Activated CD4-positive, alpha-beta T cell treated with anti-CD3 and anti-CD28 coated beads for 1 hour (primary cell): ENCODE data around the gene GABRB3.
"Not testable (repeated sequence)": the region's sequence is repeated elsewhere in the genome, so short reads cannot be mapped to it uniquely, and the experiment has no call there.

ENCODE experiments used
- DNase-seq: peaks from one replicate; pipeline ENCODE4 v3.0.0-alpha.2; 2020

Gene GABRB3

DNA sequence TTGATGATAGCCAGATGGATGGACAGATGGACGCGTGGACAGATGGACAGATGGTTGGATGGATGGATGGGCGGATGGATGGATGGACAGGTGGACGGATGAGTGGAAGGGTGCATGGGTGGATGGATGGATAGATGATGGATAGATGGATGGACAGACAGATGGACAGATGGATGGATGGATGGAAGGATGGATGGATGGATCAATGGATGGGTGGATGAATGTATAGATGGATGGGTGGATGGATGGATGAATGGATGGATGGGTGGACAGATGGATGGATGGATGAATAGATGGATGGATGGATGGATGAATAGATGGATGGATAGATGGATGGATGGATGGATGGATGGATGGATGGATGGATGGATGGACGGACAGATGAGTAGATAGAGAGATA lies 40.9 kb downstream of the GABRB3 start:
- DNase-seq = no peak

DNA sequence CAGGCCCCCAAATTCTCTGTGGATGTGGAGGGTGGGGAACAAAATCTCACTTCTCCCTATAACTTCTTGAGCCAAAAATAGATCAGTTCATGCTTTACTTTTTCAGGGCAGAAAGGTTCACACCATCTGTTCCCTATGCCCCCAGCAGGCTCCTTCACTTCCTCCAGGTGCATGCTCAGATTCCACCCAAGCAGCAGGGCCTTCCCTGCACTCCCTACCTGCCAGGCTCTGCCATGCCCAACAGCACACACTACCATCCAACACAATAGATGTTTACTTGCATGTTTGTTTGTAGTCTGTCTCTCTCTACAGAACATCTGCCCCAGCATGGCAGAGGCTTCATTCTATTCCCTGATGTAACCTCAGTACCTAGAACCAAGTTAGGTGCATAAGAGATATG lies 43.3 kb downstream of the GABRB3 start:
- no peak for DNase-seq

DNA sequence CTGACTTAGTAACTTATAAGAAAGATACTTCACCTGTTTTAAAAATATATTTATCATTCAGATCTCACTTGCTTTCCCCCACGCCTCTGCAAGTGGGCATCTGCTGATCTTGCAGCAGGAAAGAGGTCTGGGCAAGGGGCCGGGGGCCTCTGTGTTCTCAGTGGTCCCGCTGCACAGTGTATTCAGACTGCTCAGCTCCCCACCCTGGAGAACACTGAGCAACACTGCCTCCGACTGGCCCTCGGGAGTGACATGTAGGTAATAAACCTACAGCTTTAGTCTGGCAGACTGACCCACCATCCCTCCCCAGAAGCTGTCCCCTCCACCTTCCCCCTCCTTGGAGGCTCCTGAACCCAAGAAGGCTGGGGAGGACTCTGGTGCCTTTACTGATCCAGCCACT lies 43.8 kb downstream of the GABRB3 start:
- no peak for DNase-seq

DNA sequence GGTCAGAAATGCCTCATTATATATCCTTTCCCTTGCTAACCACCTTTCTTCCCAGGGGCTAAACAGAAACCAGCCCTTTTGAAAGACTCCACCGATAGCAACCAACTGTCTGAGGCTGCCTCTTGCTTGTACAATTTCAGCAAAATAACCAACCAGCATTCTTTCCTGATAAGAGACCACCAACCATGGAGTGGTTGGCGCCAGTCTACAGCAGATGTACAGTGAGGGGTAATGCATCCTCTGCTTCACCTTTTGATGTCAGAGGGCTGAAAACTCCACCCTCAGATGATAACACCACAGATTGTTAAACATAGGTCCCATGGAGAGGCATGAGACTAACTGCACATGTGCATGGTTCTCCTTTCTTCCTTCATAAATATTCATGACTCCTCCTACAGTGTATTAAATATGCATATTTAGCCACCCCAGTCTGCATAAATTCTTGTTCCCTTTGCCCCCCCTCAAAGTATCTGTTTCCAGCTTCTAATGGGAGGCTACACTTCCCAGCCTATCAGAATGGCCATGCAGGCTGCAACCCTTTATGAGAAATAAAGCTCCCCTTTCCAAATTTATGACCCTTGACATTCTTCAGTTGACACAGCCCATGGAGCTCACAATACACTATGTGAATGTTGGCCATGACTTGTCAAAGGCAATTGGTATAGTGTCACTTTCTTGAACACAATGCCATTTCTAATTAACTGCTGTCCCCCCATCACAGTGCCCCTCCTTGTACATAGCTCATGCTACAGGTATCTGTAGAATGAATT lies 48.3 kb downstream of the GABRB3 start:
- DNase-seq = no peak

DNA sequence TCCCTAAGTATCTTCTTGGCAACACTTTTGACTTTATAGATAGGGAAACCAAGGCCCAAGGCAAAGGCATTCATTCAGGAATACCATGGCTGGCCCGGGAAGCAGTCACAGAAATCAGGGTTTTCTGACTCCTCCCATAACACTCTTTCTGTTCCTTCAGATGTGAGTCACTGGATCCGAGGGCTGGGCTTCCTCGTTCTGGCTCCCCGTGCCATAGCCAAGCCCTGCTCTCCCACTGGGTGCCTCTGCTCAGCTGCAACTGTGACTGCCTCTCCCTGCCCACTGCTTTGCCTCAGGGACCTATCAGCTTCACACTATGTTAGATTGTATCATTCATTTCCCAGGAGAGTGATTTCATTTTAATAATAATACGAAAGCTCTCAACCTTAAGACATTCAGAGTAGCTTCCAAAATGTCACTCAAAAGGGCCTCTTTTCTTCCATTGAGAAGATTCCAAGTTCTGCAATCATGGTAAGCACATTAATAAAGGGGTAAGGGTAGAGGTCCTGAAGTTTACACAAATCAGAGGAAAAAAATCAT lies 50.2 kb downstream of the GABRB3 start:
- DNase-seq = no peak

DNA sequence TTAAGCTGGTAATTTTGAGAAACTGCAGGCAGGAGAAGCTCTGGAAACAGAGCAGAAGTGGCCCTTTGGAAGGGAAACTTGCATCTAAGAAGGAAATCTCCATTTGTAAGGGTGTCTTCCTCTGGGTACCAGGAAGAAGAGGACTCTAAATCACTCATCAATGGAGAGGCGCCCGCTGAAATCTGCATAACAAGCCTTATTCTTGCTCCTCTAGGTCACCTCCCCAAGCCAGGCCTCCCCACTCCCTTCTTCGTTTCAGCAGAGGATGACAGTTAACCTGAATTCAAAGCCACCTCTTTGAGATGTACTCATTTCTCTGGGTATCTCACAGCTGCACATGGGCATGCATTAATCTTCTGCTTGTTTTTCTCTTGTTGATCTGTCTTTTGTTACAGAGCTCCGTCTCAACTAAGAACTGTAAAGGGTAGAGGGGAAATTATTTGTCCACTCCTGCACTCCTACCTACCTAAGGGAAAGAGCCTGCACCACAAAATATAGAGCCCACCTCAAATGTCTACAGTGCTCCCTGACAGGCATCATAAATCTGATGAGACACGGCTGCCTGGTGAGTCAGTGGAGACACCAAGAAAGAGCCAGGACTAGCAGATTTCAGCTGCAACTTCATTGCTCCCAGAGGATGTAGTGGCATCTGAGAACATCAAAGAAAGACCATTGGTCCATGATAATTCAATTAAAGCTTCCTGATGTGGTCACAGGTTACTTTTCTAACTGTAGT lies 51.5 kb downstream of the GABRB3 start:
- no peak for DNase-seq

DNA sequence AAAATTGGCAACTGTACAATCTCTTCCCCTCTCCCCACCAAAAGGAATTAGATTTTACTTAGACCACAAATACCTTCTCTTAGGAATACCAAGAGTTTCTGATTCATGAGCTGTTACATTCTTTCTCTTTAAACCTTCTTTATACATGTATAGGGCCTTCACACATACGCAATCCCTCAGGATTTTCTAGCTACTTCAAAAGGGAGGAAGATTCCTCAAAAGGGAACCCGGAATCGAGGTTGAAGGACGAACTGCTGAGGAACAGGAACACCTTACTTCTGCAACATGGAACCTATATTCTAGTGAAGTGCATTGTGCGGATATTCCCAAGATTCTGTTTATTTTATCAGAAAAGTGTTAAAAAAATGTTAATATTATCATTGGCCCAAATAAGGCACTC lies 52.3 kb downstream of the GABRB3 start:
- no peak for DNase-seq

DNA sequence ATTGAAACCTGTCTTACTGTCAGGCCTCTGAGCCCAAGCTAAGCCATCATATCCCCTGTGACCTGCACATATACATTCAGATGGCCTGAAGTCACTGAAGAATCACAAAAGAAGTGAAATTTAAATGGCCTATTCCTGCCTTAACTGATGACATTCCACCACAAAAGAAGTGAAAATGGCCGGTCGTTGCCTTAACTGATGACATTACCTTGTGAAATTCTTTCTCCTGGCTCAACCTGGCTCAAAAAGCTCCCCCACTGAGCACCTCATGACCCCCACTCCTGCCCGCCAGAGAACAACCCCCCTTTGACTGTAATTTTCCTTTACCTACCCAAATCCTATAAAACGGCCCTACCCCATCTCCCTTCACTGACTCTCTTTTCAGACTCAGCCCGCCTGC lies 53.0 kb downstream of the GABRB3 start:
- DNase-seq = not testable (repeated sequence)

DNA sequence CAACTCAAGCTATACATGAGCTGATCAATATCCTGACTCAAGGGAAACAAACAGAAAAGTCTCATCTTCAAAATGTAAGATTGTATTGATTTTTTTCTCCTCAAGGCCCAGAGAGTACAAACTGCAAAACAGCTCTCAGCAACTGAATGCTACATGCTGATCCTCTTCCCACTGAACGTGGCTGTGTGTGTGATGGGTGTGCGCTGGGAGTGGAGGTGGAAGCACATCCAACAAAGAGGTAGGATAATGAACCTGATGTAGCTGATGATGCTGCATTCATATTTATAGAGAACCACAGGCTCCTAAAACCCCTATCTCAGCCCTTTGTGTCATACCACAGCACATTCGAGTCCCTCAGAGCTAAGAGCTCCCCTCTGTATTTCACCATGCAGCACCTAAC lies 56.8 kb downstream of the GABRB3 start:
- no peak for DNase-seq

DNA sequence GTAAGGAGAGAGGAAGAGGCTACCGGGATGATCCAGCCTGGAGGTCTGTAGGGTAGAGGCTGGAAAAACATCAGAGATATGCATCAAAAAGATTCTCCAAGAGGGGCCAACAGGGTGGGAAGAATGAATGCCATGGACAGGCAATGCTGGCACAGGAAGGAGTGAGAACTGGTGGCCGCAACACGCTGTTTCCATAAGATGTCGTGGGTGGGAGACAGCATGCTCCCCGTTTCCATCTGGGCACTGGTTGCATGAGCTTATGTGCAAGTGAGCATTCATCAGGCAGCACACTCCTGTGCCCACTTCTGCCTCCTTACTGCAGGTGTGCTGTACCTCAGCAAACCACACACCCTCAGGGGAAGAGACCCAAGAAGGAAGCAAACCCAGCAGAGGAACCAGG lies 59.4 kb downstream of the GABRB3 start:
- no peak for DNase-seq

DNA sequence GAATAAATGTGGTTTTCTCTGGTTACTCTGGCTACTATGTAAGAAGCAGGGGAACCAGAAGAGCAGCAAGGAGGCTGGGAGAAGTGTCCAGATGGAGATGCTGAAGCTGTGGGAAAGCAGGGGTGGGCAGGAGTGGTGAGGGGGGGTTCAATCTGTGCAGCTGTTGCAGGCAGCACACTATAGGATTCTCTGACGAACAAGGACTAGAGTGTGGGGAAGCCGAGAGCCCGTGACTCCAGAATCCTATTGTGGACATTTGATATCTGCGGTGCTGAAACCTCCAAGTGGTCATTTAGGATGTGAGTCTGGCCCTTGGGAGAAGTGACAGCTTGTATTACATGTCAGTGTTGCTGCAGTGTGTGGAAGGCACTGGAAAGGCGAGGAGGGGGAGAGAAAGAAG lies 60.5 kb downstream of the GABRB3 start:
- DNase-seq = no peak

DNA sequence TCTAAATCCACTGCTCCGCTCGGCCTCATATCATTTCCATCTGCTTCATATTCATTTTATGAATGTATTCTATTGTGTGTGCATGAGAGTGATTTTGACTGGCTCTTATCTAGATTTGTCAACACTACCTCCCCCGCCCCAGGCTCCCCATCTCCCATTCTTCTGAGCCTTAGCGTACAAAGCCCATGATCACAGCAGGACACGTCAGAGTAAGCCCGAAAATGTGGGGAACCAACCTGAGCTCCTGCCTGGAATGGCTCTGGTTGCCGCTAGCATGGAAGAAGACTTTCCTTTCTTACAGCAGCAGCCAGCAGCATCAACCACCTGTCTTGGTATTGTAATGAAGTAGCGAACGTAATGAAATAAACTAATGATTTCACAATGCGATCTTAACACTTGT lies 61.4 kb downstream of the GABRB3 start:
- no peak for DNase-seq

DNA sequence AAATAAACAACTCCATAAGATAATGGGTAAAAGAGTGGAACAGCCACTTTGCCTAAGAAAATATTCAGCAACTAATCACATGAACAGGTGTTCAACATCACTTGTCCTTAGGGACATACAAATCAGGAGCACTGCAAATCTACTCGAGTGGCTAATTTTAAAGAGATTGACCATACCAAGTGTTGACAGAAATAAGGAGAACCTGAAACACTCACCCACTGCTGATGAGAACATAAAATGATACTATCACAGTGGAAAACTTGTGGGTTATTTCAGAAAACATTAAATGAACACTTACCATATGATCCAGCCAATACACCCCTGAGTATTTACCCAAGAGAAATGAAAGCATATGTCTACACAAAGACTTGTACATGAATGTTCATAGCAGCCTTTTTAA lies 70.5 kb downstream of the GABRB3 start:
- DNase-seq = no peak

DNA sequence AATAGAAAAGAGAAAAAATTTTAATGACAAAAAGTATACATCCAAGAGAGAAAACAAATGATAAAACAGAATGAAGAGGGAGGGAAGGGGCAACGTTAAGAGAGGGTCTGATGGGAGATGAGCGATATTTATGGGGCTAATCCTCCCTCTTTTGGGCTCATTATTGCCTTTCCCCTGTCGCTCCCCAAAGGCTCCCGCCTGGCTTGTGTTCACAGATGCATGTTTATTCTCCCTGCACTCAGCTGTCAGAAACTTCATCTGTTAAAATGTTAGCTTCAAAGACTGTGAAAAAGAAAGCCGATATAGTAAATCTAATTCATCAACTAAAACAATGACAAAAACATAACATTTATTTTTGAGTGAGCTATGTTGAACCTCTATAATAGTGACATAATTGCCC lies 74.3 kb downstream of the GABRB3 start:
- DNase-seq = no peak

DNA sequence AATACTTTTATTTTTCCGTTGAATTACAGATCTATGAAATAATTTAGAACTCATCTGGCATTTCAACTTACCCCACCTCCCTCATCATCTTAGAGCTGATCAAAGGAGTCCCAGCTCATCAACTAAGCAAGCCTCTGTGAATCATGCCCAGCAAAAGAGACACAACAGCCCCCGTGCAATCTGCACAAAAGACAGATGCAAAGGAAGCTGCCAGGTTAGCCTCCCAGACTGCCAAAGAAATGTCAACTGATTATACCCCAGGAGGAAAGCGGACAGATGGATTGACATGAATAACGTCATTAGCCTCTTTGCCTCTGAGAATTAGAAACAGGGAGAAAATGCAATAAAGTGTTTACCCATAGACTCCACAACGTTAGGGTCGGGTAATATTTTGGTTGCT lies 75.0 kb downstream of the GABRB3 start:
- no peak for DNase-seq

DNA sequence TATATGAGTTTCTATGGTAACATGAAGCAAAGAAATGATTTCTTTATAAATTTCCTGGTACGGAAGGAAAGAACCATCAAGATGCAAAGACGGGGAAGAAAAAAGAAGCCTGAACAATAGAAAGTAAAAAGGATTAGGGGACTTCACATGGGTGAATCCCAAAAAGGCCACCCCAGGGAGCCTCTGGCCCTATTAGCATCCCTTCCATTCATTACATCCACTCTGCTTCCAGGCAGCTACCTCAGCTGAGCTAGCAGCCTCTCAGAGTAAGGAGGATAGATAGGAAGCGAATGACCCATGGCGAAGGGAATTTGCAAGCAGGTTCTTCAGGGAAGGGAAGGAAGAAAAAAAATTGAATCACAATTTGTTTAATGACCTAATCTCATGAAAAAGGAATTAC lies 81.6 kb downstream of the GABRB3 start:
- DNase-seq = no peak

DNA sequence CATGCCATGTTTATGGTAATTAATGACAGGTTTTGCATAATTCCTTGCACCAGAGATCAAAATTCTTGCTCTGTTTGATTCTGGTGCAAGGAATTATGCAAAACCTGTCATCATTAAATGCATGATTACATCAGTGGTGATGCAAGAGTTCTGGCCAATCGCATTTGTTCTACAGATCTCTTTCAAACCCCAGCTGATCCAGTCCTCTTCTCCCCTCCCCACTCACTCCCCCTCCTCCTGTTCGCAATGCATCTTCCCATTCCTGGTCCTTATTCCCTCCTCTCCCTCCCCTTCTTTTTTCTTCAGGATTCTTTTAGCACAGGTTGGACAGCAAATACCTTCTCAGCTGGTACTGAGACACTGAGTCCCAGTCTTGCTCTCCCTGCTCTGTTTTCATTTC lies 82.1 kb downstream of the GABRB3 start:
- no peak for DNase-seq

DNA sequence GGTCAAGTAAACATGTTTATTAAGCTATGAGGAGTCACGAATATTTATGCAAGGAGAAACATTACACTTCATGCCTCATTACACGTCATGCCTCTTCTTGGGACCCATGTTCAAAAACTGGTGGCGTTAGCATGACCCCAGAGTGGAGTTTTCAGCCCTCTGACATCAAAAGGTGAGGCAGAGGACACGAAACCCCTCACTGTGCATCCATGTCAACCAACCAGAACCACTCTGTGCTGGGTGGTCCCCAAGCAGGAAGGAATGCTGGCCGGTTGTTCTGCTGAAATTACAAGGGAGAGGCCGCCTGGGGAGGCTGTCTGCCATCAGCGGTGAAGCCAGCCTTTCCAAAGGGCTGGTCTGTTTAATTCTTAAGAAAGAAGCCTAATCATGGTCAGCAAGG lies 83.4 kb downstream of the GABRB3 start:
- DNase-seq = no peak

DNA sequence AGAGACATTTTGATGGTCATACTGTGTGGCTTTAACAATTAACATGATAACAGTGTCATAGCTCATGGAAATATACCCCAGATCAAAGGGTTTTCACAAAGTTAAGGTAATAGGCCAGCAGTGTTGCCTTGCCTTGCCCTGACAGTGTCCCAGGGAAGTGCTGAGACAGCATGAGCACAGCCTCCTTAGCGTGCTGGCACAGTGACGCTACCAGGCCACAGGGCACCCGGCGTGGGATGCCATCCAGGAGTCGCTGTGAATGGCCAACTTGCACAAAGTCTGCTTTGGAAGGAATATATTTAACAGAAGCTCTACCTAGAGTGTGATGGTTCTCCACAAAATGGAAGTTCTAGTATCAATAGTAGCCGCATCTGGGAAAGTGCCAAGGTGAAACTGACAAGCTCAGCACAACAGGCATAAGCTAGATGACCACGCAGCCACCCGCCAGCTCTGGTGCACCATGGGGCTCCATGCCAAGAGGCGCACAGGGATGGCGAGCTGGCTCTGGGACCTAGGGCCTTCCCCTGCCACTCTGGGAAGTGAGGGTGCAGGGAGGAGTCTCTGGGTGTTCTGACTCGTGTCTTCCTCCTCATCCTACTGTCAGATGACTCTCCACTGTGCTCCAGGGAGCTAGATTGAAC lies 86.2 kb downstream of the GABRB3 start:
- no peak for DNase-seq

DNA sequence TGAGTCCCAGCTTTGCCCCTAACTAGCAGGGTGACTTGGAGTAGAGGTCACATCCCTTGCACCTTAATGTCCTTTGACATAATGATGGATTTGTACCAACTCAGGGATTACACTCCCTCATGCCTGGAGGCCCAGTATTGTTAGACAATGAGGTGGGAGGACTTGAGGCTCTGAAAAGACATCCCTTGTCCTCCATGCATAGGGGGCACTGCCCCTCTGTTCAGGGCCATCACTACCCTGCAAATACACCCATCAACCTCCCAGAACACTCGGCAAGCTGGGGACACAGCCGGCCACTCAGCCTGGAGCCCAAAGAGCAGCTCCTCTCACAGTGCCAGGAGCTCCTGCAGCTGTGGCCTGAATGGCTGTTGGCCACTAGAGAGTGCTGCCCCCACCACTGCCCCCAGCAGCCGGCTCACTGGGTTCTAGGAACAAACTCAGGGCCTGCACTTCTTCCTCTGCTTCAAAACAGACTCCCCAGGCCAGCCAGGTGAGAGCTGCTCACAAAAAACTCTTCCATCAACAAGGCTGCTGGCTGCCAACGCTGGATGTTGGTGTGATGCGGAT lies 90.2 kb downstream of the GABRB3 start:
- no peak for DNase-seq

DNA sequence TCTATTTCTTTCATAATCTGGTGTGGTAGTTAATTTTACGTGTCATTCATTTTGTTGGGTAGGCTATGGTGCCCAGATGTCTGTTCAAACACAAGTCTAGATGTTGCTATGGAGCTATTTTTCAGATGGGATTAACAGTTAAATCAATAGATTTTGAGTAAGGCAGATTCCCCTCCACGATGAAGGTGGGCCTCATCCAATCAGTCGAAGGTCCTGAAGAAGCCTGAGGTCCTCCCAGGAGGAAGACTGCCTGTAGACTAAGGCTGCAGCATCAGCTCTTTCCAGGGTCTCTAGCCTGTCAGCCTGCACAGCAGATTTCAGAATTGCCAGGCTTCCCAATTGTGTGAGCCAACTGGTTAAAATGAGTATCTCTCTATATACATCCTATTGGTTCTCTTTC lies 92.9 kb downstream of the GABRB3 start:
- no peak for DNase-seq

DNA sequence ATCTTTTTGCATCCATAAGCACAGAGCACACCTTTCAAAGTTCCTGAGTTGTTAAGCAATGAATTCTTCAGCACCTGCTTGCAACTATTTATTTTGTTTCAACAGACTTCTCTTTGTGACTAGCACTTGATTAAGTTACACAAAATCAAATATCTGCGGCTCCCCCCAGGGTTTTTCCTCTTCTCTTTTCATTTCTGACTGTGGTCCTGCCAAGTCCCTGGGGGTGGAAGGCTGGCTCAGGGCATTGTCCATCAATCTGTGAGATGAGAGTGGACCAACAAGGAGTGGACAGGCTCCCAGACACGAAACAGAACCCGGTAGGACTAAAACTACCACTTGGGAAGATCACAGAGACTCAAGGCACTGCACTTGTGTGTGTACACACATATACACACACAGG lies 96.8 kb downstream of the GABRB3 start:
- DNase-seq = no peak

DNA sequence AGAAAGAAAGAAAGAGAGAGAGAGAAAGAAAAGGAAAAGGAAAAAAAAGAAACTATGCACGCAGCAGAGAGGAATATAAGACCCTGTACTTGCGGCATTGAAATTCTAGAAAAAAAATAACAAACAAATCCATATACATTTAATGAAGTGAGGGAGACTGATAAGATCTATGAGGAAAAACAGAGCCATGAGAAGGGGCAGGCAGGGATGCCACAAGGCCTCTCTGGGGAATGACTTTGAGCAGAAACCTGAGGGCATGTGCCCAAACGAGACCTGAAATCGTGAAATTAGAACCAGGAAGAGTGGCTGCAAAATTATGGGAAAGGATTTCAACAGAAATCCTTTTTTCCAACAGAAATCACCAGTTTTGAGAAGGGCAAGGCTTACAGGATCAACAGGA lies 98.4 kb downstream of the GABRB3 start:
- DNase-seq = no peak

DNA sequence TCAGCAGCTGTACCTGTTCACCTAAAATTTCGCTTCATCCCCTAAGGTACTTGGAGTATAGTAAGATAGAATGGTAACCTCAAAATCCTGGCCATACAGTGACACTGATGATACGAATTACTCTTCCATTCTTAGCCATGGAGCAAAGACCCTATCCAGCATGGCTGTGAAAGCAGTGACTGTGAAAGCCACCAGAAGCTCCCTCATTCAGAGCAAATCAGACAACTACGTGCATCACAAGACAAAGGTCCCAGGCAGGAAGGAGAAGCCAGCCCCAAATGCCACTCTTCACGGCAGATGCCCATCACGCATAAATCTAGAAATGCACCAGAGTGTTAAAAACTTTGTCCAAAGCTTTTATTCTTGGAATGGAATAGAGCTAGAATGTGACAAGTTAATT lies 99.4 kb downstream of the GABRB3 start:
- DNase-seq = no peak
